A204.1 (cell line): ENCODE data around the gene OR6C65.
A peak's percentile ranks its signal among the peaks of the same experiment; 100 is the strongest.
"Not testable (repeated sequence)": the region's sequence is repeated elsewhere in the genome, so short reads cannot be mapped to it uniquely, and the experiment has no call there.

Experiments used
- FAIRE-seq: peaks from 2 replicates; lab custom pipeline; 2012; peaks lifted over from hg19 to GRCh38; lab: Jason Lieb, UNC

OR6C65 gene

GRCh38 chr12:55400229-55400628 lies at the start of gene OR6C65:
Gene OR6C65 (plus strand): TSS chr12:55400529. CDS start chr12:55400529, 0 bp downstream.
- FAIRE-seq, result peak; percentile 11

- FAIRE-seq, result not testable (repeated sequence)
Observed at GRCh38 chr12:55355338-55355737, 45.0 kb upstream of the OR6C65 start.

GRCh38 chr12:55362675-55363074 lies 37.7 kb upstream of the OR6C65 start, which contains the start of gene OR6C75:
Gene OR6C75 (plus strand): TSS chr12:55362975. CDS start chr12:55365111, 2,136 bp downstream.
- no peak for FAIRE-seq

- no peak for FAIRE-seq
Observed at GRCh38 chr12:55365086-55365485, 35.2 kb upstream of the OR6C65 start.

GRCh38 chr12:55372521-55372920 lies 27.8 kb upstream of the OR6C65 start:
- FAIRE-seq, result peak; percentile 88

- FAIRE-seq, result no peak
Observed at GRCh38 chr12:55385891-55386290, 14.4 kb upstream of the OR6C65 start.

GRCh38 chr12:55392032-55392795 lies 8.1 kb upstream of the OR6C65 start:
- no peak for FAIRE-seq

GRCh38 chr12:55396326-55396725 lies 4.0 kb upstream of the OR6C65 start:
- FAIRE-seq, result no peak

GRCh38 chr12:55407866-55408265 lies 7.5 kb downstream of the OR6C65 start:
- no peak for FAIRE-seq

- FAIRE-seq, result not testable (repeated sequence)
Observed at GRCh38 chr12:55409133-55409532, 8.8 kb downstream of the OR6C65 start.

- not testable (repeated sequence) for FAIRE-seq
Observed at GRCh38 chr12:55412138-55412537, 11.8 kb downstream of the OR6C65 start.

GRCh38 chr12:55413498-55414388 lies 13.4 kb downstream of the OR6C65 start:
- FAIRE-seq, result not testable (repeated sequence)

GRCh38 chr12:55414396-55414823 lies 14.1 kb downstream of the OR6C65 start:
- FAIRE-seq, result not testable (repeated sequence)

GRCh38 chr12:55414889-55415288 lies 14.6 kb downstream of the OR6C65 start:
- FAIRE-seq, result not testable (repeated sequence)

GRCh38 chr12:55416961-55417360 lies 16.6 kb downstream of the OR6C65 start:
- FAIRE-seq, result no peak

GRCh38 chr12:55420307-55420962 lies 20.1 kb downstream of the OR6C65 start:
- FAIRE-seq, result no peak

- no peak for FAIRE-seq
Observed at GRCh38 chr12:55425954-55426353, 25.6 kb downstream of the OR6C65 start, which contains the start of gene OR6C76. Gene OR6C76 (plus strand): TSS chr12:55426254. CDS start chr12:55426254, 0 bp downstream.

- FAIRE-seq, result no peak
Observed at GRCh38 chr12:55428331-55429243, 28.3 kb downstream of the OR6C65 start.

GRCh38 chr12:55441233-55441632 lies 40.9 kb downstream of the OR6C65 start:
- not testable (repeated sequence) for FAIRE-seq

GRCh38 chr12:55443776-55444175 lies 43.4 kb downstream of the OR6C65 start, which contains the start of gene OR6C2:
Gene OR6C2 (plus strand): TSS chr12:55444076. CDS start chr12:55452214, 8,138 bp downstream.
- no peak for FAIRE-seq

- FAIRE-seq, result no peak
Observed at GRCh38 chr12:55445357-55445756, 45.0 kb downstream of the OR6C65 start.
